Measurements from ENCODE around the gene FFAR3.

FFAR3 gene

GRCh38 chr19:35314858-35315470, 43.3 kb upstream of the FFAR3 start:
- DNase-seq (ENCODE audit: insufficient read length, low spot score): no peak
- TF ChIP-seq POLR2A (IDR thresholded peaks at IDR 0.05; ENCODE audit: low read depth, low read length) (no peak), SPI1 (IDR thresholded peaks at IDR 0.05; ENCODE audit: low read depth, low read length) (no peak), POU2F2 (IDR thresholded peaks at IDR 0.05; ENCODE audit: low read depth, low read length) (no peak), PAX5 (IDR thresholded peaks at IDR 0.05; ENCODE audit: insufficient read depth, low read length, severe bottlenecking) (no peak), POLR2AphosphoS5 (IDR thresholded peaks at IDR 0.05; ENCODE audit: low read depth, low read length) (no peak), TAF1 (IDR thresholded peaks at IDR 0.05; ENCODE audit: low read depth, low read length) (no peak)
- FAIRE-seq: no peak

GRCh38 chr19:35315883-35316282, 42.4 kb upstream of the FFAR3 start:
- no peak for FAIRE-seq
- no peak for TF ChIP-seq PAX5 (IDR thresholded peaks at IDR 0.05; ENCODE audit: insufficient read depth, low read length, severe bottlenecking)
- TF ChIP-seq SPI1 (IDR thresholded peaks at IDR 0.05; ENCODE audit: low read depth, low read length): no peak
- no peak for TF ChIP-seq TAF1 (IDR thresholded peaks at IDR 0.05; ENCODE audit: low read depth, low read length)
- no peak for TF ChIP-seq POLR2A (IDR thresholded peaks at IDR 0.05; ENCODE audit: low read depth, low read length)
- TF ChIP-seq POU2F2 (IDR thresholded peaks at IDR 0.05; ENCODE audit: low read depth, low read length): no peak
- no peak for TF ChIP-seq POLR2AphosphoS5 (IDR thresholded peaks at IDR 0.05; ENCODE audit: low read depth, low read length)
- DNase-seq (ENCODE audit: insufficient read length, low spot score): no peak

- DNase-seq (ENCODE audit: insufficient read length, low spot score) (no peak), FAIRE-seq (no peak)
- TF ChIP-seq SPI1 (IDR thresholded peaks at IDR 0.05; ENCODE audit: low read depth, low read length): no peak
- TF ChIP-seq PAX5 (IDR thresholded peaks at IDR 0.05; ENCODE audit: insufficient read depth, low read length, severe bottlenecking): no peak
- no peak for TF ChIP-seq TAF1 (IDR thresholded peaks at IDR 0.05; ENCODE audit: low read depth, low read length)
- no peak for TF ChIP-seq POLR2A (IDR thresholded peaks at IDR 0.05; ENCODE audit: low read depth, low read length)
- no peak for TF ChIP-seq POU2F2 (IDR thresholded peaks at IDR 0.05; ENCODE audit: low read depth, low read length)
- TF ChIP-seq POLR2AphosphoS5 (IDR thresholded peaks at IDR 0.05; ENCODE audit: low read depth, low read length): no peak
These were observed 41.7 kb upstream of the FFAR3 start for GRCh38 chr19:35316560-35316959.

- DNase-seq (ENCODE audit: insufficient read length, low spot score) (no peak), FAIRE-seq (peak; percentile 31)
- TF ChIP-seq SPI1 (IDR thresholded peaks at IDR 0.05; ENCODE audit: low read depth, low read length): no peak
- TF ChIP-seq POLR2AphosphoS5 (IDR thresholded peaks at IDR 0.05; ENCODE audit: low read depth, low read length): no peak
- no peak for TF ChIP-seq TAF1 (IDR thresholded peaks at IDR 0.05; ENCODE audit: low read depth, low read length)
- no peak for TF ChIP-seq POU2F2 (IDR thresholded peaks at IDR 0.05; ENCODE audit: low read depth, low read length)
- no peak for TF ChIP-seq PAX5 (IDR thresholded peaks at IDR 0.05; ENCODE audit: insufficient read depth, low read length, severe bottlenecking)
- no peak for TF ChIP-seq POLR2A (IDR thresholded peaks at IDR 0.05; ENCODE audit: low read depth, low read length)
These were observed 40.7 kb upstream of the FFAR3 start for GRCh38 chr19:35317464-35318043.

GRCh38 chr19:35318679-35319448, 39.4 kb upstream of the FFAR3 start:
- FAIRE-seq: peak; percentile 47
- DNase-seq (ENCODE audit: insufficient read length, low spot score): no peak
- TF ChIP-seq TAF1 (IDR thresholded peaks at IDR 0.05; ENCODE audit: low read depth, low read length) (no peak), PAX5 (IDR thresholded peaks at IDR 0.05; ENCODE audit: insufficient read depth, low read length, severe bottlenecking) (no peak), POU2F2 (IDR thresholded peaks at IDR 0.05; ENCODE audit: low read depth, low read length) (no peak), SPI1 (IDR thresholded peaks at IDR 0.05; ENCODE audit: low read depth, low read length) (no peak), POLR2AphosphoS5 (IDR thresholded peaks at IDR 0.05; ENCODE audit: low read depth, low read length) (no peak)

GRCh38 chr19:35320065-35320713, 38.1 kb upstream of the FFAR3 start:
- TF ChIP-seq POLR2A (IDR thresholded peaks at IDR 0.05; ENCODE audit: low read depth, low read length): no peak
- no peak for TF ChIP-seq POU2F2 (IDR thresholded peaks at IDR 0.05; ENCODE audit: low read depth, low read length)
- no peak for TF ChIP-seq TAF1 (IDR thresholded peaks at IDR 0.05; ENCODE audit: low read depth, low read length)
- TF ChIP-seq PAX5 (IDR thresholded peaks at IDR 0.05; ENCODE audit: insufficient read depth, low read length, severe bottlenecking): no peak
- TF ChIP-seq SPI1 (IDR thresholded peaks at IDR 0.05; ENCODE audit: low read depth, low read length): no peak
- TF ChIP-seq POLR2AphosphoS5 (IDR thresholded peaks at IDR 0.05; ENCODE audit: low read depth, low read length): no peak
- DNase-seq (ENCODE audit: insufficient read length, low spot score): no peak
- peak; percentile 45 for FAIRE-seq

GRCh38 chr19:35321291-35321690, 37.0 kb upstream of the FFAR3 start:
- no peak for FAIRE-seq
- TF ChIP-seq POU2F2 (IDR thresholded peaks at IDR 0.05; ENCODE audit: low read depth, low read length) (no peak), POLR2A (IDR thresholded peaks at IDR 0.05; ENCODE audit: low read depth, low read length) (no peak), POLR2AphosphoS5 (IDR thresholded peaks at IDR 0.05; ENCODE audit: low read depth, low read length) (no peak), TAF1 (IDR thresholded peaks at IDR 0.05; ENCODE audit: low read depth, low read length) (no peak), PAX5 (IDR thresholded peaks at IDR 0.05; ENCODE audit: insufficient read depth, low read length, severe bottlenecking) (no peak), SPI1 (IDR thresholded peaks at IDR 0.05; ENCODE audit: low read depth, low read length) (no peak)
- no peak for DNase-seq (ENCODE audit: insufficient read length, low spot score)

GRCh38 chr19:35322014-35322413, 36.2 kb upstream of the FFAR3 start:
- no peak for DNase-seq (ENCODE audit: insufficient read length, low spot score)
- FAIRE-seq: no peak
- TF ChIP-seq POLR2AphosphoS5 (IDR thresholded peaks at IDR 0.05; ENCODE audit: low read depth, low read length) (no peak), SPI1 (IDR thresholded peaks at IDR 0.05; ENCODE audit: low read depth, low read length) (no peak), TAF1 (IDR thresholded peaks at IDR 0.05; ENCODE audit: low read depth, low read length) (no peak), PAX5 (IDR thresholded peaks at IDR 0.05; ENCODE audit: insufficient read depth, low read length, severe bottlenecking) (no peak), POU2F2 (IDR thresholded peaks at IDR 0.05; ENCODE audit: low read depth, low read length) (no peak), POLR2A (IDR thresholded peaks at IDR 0.05; ENCODE audit: low read depth, low read length) (no peak)

GRCh38 chr19:35327642-35328041, 30.6 kb upstream of the FFAR3 start:
- peak; percentile 63 for FAIRE-seq
- DNase-seq (ENCODE audit: insufficient read length, low spot score): no peak
- TF ChIP-seq TAF1 (IDR thresholded peaks at IDR 0.05; ENCODE audit: low read depth, low read length): no peak
- TF ChIP-seq POLR2A (IDR thresholded peaks at IDR 0.05; ENCODE audit: low read depth, low read length): no peak
- TF ChIP-seq PAX5 (IDR thresholded peaks at IDR 0.05; ENCODE audit: insufficient read depth, low read length, severe bottlenecking): no peak
- no peak for TF ChIP-seq POU2F2 (IDR thresholded peaks at IDR 0.05; ENCODE audit: low read depth, low read length)
- no peak for TF ChIP-seq POLR2AphosphoS5 (IDR thresholded peaks at IDR 0.05; ENCODE audit: low read depth, low read length)
- no peak for TF ChIP-seq SPI1 (IDR thresholded peaks at IDR 0.05; ENCODE audit: low read depth, low read length)
